ENCODE data around the gene BTG2. TPM values are rescaled to one million over a fixed set of nuclear protein-coding genes. Genes with fewer than 3 reads are reported as not detected.

The BTG2 gene
- total RNA-seq, 4 donors from 2014 or later: 48.0 to 286 (median 74.9) TPM

DNA sequence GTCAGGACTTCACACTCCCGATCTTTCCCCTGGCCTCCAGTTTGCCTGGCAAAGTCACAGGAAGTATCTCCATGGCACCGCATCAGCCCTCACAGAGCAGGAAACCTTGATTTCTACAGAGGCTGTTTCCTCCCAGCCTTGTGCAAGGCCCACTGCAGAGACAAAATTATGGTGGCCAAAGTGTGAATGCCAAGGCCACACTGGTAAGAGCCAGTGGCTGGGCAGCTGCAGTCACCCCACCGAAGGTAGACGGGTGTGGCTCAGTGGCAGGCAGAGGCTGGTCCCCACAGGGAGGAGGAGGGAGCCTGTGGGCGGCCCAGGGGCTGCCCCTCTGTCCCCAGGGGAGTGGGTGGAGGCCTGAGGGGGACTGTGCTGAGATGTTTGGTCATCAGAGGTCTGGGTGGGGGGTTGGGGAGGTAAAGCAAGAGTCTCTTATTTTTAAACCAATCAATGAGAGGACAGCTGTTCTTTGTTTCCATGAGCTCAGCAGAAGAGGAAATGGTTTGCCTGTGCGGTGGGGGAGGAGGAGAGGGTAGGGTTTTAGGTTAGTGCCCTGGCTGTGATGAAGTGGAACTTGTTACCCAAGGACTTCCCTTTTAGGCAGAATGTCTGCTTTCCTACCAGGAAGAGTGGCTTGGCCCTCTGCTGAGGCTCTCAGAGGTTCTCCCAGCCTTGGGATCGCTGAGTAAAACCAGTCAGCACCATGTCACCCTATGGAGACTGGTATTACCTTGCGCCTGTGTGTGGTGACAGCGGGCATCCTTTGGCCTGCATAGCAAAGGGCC, 18.0 kb upstream of the BTG2 start:
- Histone ChIP-seq H3K4me1 (peaks cover 70 to 79% of the 10 kb centered on the region in 2 donors), H3K36me3 (no peaks in the 10 kb centered on the region), H3K27ac (peak overlapping the region; percentile 91 to 96 (median 94)), H3K4me3 (peak overlapping the region in 1 of 4 donors; percentile 29), H3K27me3 (no peaks in the 10 kb centered on the region), H3K9me3 (no peaks in the 10 kb centered on the region)
- ATAC-seq (peak in 1 of 2 donors; percentile 12), DNase-seq (peak in 1 of 2 donors; percentile 61)
- TF ChIP-seq, protein P1, sequence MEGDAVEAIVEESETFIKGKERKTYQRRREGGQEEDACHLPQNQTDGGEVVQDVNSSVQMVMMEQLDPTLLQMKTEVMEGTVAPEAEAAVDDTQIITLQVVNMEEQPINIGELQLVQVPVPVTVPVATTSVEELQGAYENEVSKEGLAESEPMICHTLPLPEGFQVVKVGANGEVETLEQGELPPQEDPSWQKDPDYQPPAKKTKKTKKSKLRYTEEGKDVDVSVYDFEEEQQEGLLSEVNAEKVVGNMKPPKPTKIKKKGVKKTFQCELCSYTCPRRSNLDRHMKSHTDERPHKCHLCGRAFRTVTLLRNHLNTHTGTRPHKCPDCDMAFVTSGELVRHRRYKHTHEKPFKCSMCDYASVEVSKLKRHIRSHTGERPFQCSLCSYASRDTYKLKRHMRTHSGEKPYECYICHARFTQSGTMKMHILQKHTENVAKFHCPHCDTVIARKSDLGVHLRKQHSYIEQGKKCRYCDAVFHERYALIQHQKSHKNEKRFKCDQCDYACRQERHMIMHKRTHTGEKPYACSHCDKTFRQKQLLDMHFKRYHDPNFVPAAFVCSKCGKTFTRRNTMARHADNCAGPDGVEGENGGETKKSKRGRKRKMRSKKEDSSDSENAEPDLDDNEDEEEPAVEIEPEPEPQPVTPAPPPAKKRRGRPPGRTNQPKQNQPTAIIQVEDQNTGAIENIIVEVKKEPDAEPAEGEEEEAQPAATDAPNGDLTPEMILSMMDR (IDR thresholded peaks at IDR 0.05 in 4 of 5, conservative IDR thresholded peaks at IDR 0.05 in 1 of 5): no peak
- peak; percentile 9 to 10 for TF ChIP-seq POLR2A (IDR thresholded peaks at IDR 0.05)
- in situ Hi-C loops (cut with MboI; ENCODE audit: low sequenced_read_pairs in 4 of 4): no loop called here
- intact Hi-C loops (cut with DNase I; ENCODE audit: low total_unique reads): no loop called here

DNA sequence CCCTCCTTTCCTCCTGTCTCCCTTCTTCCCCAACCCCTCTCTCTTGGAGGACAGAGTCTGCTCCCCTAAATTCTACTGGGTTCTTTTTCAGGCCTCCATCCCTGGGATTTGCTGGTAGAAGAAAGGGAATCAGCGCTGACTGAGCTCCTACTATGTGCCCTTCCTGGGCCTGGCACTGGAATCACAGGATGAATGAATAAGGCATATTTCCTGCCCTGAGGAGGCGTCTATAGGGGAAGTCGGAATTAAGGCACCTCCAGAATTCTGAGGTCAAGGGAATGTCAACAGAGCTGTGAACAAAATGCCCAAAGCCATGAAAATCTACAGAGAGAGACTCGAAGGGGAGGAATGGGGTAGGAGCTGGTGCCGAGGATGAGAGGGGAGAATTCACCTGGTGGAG, 17.4 kb upstream of the BTG2 start:
- no peak for ATAC-seq
- in situ Hi-C loops (cut with MboI; ENCODE audit: low sequenced_read_pairs in 4 of 4) (no loop called here), intact Hi-C loops (cut with DNase I; ENCODE audit: low total_unique reads) (no loop called here)
- no peaks in the 10 kb centered on the region for H3K9me3 ChIP-seq
- TF ChIP-seq POLR2A (IDR thresholded peaks at IDR 0.05): no peak
- TF ChIP-seq, protein P1 (IDR thresholded peaks at IDR 0.05 in 4 of 5, conservative IDR thresholded peaks at IDR 0.05 in 1 of 5): no peak
- no peaks in the 10 kb centered on the region for H3K36me3 ChIP-seq
- peak overlapping the region; percentile 91 to 96 (median 94) for H3K27ac ChIP-seq
- H3K4me3 ChIP-seq: no peak overlapping the region
- H3K27me3 ChIP-seq: no peaks in the 10 kb centered on the region
- H3K4me1 ChIP-seq: peaks cover 64 to 73% of the 10 kb centered on the region in 2 donors
- DNase-seq: no peak

DNA sequence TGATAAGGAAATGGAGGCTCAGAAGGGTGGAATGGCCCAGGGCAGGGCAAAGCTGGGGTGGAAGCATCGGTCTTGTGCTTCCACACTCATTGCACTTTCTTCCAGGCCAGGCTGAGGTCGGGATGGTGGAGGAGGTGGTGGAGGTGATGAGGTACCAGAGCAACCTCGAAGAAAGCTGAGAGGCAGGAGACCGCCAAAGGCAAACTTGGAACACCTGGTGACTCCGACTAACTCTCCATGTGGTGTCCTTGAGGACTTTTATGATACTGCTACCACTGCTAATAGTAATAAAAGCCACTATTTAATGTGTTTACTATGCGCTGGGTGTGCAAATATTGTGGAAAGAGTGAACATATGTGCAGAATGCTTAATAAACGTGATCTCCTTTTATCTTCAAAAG, 16.9 kb upstream of the BTG2 start:
- Histone ChIP-seq H3K9me3 (no peaks in the 10 kb centered on the region), H3K27ac (peak overlapping the region; percentile 91 to 96 (median 94)), H3K4me3 (no peak overlapping the region), H3K4me1 (peaks cover 59 to 68% of the 10 kb centered on the region in 2 donors), H3K36me3 (no peaks in the 10 kb centered on the region), H3K27me3 (no peaks in the 10 kb centered on the region)
- DNase-seq (no peak), ATAC-seq (no peak)
- in situ Hi-C loops (cut with MboI; ENCODE audit: low sequenced_read_pairs in 4 of 4) (no loop called here), intact Hi-C loops (cut with DNase I; ENCODE audit: low total_unique reads) (no loop called here)
- TF ChIP-seq, protein P1 (IDR thresholded peaks at IDR 0.05 in 4 of 5, conservative IDR thresholded peaks at IDR 0.05 in 1 of 5): no peak
- TF ChIP-seq POLR2A (IDR thresholded peaks at IDR 0.05): no peak

DNA sequence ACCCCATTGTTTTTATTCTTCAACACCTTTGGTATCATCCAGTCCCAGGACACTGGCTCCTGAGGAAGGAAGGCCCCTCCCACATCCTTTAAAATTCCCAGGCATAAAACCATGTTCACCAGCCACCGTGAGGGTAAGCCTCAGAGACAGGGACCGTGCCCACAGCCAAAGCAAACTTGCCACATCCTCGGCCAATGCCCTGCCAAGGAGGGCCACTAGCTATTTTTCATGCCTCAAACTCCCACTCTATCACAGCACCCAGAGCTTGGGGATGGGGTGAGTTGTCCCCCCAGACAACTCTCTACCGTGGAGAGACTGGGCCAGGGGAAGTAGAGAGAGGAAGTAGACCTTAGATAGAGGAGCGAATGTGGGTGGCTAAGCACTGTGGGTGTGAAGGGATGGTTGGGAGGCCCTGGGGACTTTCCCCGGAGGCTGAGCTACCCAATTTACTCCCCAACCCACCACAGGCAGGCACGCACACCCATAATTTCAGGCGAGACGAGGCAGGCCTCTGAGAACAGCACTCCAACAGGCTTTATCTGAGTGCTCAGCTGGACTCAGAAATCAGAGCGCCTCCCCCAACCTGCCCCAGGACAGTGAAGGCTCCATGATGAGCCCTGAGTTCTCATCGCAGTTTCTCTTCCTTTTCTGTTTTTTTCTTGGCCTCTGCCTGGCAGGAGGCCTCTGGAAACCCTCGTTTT, 15.9 kb upstream of the BTG2 start:
- Histone ChIP-seq H3K9me3 (no peaks in the 10 kb centered on the region), H3K36me3 (no peaks in the 10 kb centered on the region), H3K27ac (peak overlapping the region; percentile 91 to 96 (median 94)), H3K4me1 (peaks cover 50 to 66% of the 10 kb centered on the region in 2 donors), H3K4me3 (peak overlapping the region in 3 of 4 donors; percentile 29 to 48 (median 39)), H3K27me3 (no peaks in the 10 kb centered on the region)
- TF ChIP-seq, protein P1 (IDR thresholded peaks at IDR 0.05 in 4 of 5, conservative IDR thresholded peaks at IDR 0.05 in 1 of 5): no peak
- no peak for TF ChIP-seq POLR2A (IDR thresholded peaks at IDR 0.05)
- in situ Hi-C loops (cut with MboI; ENCODE audit: low sequenced_read_pairs in 4 of 4): no loop called here
- ATAC-seq: no peak
- no peak for DNase-seq
- intact Hi-C loops (cut with DNase I; ENCODE audit: low total_unique reads): no loop called here

Data from gastrocnemius medialis (tissue), 4 donors.